Mesodermal cell (in vitro differentiated cells): ENCODE data around the gene FAM221B.

Experiments used
- H3K27ac ChIP-seq: 2 replicates; pipeline ENCODE4 v1.7.0; 2013; ENCODE audit warnings: mild to moderate bottlenecking, low read depth, low read length, moderate library complexity; ENCODE audit not compliant: severe bottlenecking
- H3K36me3 ChIP-seq: 2 replicates; pipeline ENCODE4 v1.7.1; 2013; ENCODE audit warnings: mild to moderate bottlenecking, low read length, moderate library complexity; ENCODE audit not compliant: control insufficient read depth, insufficient read depth
- H3K4me1 ChIP-seq: one replicate; pipeline ENCODE4 v1.7.1; 2013; ENCODE audit warnings: mild to moderate bottlenecking, low read length; ENCODE audit not compliant: insufficient read depth, control insufficient read depth, poor library complexity, severe bottlenecking
- H3K4me3 ChIP-seq: 2 replicates; pipeline ENCODE4 v1.7.0; 2013; ENCODE audit warnings: low read length, control low read depth, mild to moderate bottlenecking; ENCODE audit not compliant: insufficient read depth, poor library complexity, severe bottlenecking; ENCODE audit errors: extremely low read depth
- H3K9me3 ChIP-seq: 2 replicates; pipeline ENCODE4 v1.7.1; 2013; ENCODE audit warnings: mild to moderate bottlenecking, low read length, moderate library complexity; ENCODE audit not compliant: control insufficient read depth
- WGBS, 2 experiments: methylation state at CpG; one replicate each; pipeline ENCODE4 v1.1.5; 2013; ENCODE audit warnings: missing lambda C conversion rate in 2 of 2; ENCODE audit not compliant: insufficient coverage in 2 of 2; 5-methylcytosine and 5-hydroxymethylcytosine counted together

Gene FAM221B

DNA sequence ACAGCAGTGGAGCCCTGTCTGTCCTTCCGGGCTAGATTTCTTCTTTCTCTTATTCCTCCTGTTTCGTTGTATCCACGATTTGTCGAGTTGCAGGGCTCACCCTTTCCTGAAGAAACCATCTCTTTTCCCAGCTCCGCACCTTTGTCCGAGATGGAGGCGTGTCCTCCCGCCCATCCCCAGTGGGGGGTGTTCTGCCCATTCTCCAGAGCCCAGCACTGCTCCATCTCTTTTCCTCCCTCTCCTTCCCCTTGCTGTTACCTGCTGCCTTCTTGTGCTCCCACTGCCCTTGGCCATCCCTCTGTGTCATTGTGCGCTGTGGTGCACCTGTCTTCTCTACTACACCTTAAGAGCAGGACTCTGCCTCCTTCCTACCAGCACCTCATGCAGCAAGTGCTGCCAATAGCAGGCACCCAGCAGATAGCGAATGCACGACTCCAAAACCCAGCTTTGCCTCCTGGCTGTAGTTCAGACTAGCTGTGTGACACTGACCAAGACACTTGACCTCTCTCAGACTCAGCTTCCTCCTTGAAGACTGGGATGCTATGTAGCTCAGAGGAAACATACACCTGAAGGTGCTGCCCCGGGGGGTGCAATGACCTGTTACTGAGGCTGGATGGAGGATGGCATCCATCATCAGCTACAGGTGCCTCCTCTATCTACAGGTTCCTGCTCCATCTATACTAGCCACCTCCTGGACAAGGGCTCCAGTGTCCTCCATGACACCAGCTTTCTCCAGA is 32.8 kb upstream of the FAM221B start:
- no peaks in the 10 kb centered on the region for H3K9me3 ChIP-seq
- H3K4me3 ChIP-seq = no peak overlapping the region
- 67 to 81% methylated on average over 10 to 12 of the region's 12 CpGs for WGBS, 2 experiments
- no peaks in the 10 kb centered on the region for H3K4me1 ChIP-seq
- no peak overlapping the region for H3K27ac ChIP-seq
- H3K36me3 ChIP-seq = no peaks in the 10 kb centered on the region

DNA sequence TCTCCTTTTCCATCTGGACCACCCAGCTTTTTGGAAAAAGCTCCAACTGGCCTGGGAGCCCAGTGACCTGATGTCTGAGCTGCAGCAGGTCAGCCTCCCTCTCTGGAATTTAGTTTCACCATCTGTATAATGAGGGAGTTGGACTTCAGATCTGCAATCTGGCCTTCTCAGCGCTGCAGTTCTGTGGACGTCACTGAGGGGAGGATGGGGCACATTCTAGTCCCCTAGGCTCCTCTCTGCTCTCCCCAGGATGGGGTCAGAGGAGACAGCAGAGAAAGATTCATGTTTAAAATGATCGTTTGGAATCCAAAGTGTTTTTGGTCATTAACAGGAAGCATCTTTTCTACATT is 31.4 kb upstream of the FAM221B start:
- no peaks in the 10 kb centered on the region for H3K4me1 ChIP-seq
- no peaks in the 10 kb centered on the region for H3K9me3 ChIP-seq
- no peaks in the 10 kb centered on the region for H3K36me3 ChIP-seq
- WGBS, 2 experiments = 67 to 85% methylated on average over 2 of the region's 3 CpGs
- no peak overlapping the region for H3K27ac ChIP-seq
- H3K4me3 ChIP-seq = no peak overlapping the region

DNA sequence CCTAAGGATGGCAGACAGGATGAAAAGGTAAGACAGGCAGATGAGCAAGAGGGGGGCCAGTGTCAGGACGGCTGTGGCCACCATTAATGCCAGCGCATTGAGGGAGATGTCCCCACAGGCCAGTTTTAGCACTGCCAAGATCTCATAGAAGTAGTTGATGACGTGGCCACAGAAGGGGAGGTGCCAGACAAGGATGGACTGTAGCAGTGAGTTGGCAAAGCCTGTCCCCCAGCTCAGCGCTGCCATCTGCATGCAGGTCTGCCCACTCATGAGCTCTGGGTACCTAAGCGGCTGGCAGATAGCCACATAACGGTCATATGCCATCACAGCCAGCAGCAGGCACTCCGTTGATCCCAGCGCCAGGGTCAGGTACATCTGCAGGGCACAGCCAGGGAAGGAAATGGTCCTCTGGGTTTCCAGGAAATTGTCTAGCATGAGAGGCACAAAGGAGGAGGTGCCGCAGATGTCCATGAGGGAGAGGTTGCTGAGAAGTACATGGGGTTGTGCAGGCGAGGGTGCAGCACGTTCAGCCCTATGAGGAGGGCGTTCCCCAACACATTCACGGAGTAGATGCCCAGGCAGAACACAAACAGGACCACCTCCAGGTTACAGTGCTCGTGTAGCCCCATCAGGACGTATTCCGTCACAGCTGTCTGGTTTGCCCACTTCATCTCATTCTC is 30.9 kb upstream of the FAM221B start:
- WGBS, 2 experiments = 91 to 92% methylated on average over 14 to 15 of the region's 16 CpGs
- Histone ChIP-seq H3K9me3 (no peaks in the 10 kb centered on the region), H3K4me1 (no peaks in the 10 kb centered on the region), H3K36me3 (no peaks in the 10 kb centered on the region), H3K4me3 (no peak overlapping the region), H3K27ac (no peak overlapping the region)

DNA sequence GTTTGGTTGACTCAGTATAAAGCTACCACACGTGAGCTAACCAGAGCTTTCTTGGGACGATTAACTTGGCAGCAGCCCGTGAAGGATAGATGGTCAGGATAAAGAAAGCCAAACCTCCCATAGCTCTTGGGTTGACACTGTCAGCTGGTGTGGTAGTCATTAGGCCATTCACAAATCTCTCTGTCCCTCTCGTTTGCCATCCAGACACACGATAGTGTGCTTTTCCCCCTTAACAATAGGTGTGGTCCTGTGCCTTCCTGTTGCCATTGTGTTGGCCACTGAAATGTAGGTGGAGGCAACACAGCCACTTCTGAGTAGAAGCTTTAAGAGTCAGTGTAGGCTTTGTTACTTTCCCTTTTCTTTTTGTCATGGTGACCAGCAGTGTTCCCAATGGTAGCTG is 29.9 kb upstream of the FAM221B start:
- 84 to 95% methylated on average over 5 of the region's 5 CpGs for whole genome bisulfite sequencing, 2 experiments
- no peak overlapping the region for H3K27ac ChIP-seq
- no peaks in the 10 kb centered on the region for H3K36me3 ChIP-seq
- no peaks in the 10 kb centered on the region for H3K9me3 ChIP-seq
- no peak overlapping the region for H3K4me3 ChIP-seq
- H3K4me1 ChIP-seq = no peaks in the 10 kb centered on the region

DNA sequence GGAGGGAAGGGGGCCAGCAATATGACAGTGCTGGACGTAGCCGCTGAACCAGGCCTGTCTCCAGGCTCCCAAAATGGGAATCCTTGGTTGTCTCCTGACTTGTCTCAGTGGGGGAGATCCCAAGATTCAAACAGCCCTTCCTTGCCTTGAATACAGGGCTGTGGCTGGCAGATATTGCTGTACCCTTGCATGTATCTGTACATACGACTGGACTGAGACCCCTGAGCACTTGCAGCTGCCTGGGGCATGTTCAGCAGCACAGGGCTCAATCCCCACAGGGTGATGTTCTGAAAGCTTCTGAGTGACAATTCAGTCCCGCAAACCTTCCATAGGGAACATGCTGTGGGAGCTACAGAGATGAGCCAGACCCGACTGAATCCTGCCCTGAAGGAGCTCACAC is 28.4 kb upstream of the FAM221B start:
- Histone ChIP-seq H3K27ac (no peak overlapping the region), H3K36me3 (no peaks in the 10 kb centered on the region), H3K9me3 (no peaks in the 10 kb centered on the region), H3K4me3 (no peak overlapping the region), H3K4me1 (no peaks in the 10 kb centered on the region)
- 79 to 92% methylated on average over 5 of the region's 5 CpGs for WGBS, 2 experiments

DNA sequence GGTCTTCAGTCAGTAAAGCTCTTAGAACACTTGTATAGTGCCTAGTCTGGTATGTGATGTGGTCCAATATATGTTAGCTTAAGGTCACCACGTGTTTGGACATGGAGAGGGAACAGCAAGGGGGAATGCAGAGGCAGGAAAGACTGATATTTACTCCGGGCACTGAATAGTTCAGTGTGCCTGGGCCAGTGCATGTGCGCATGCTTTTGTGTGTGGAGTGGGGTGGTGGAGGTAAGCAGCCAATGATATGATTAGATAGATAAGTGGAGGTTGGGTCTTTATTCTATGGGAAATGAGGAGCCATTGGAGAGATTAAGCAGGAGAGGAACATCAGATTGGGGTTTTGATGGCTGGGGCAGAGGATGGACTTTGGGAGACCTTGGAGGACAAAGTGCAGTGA is 27.7 kb upstream of the FAM221B start:
- Histone ChIP-seq H3K9me3 (no peaks in the 10 kb centered on the region), H3K4me1 (no peaks in the 10 kb centered on the region), H3K27ac (no peak overlapping the region), H3K36me3 (no peaks in the 10 kb centered on the region), H3K4me3 (no peak overlapping the region)
- 79 to 82% methylated on average over 3 of the region's 3 CpGs for WGBS, 2 experiments

DNA sequence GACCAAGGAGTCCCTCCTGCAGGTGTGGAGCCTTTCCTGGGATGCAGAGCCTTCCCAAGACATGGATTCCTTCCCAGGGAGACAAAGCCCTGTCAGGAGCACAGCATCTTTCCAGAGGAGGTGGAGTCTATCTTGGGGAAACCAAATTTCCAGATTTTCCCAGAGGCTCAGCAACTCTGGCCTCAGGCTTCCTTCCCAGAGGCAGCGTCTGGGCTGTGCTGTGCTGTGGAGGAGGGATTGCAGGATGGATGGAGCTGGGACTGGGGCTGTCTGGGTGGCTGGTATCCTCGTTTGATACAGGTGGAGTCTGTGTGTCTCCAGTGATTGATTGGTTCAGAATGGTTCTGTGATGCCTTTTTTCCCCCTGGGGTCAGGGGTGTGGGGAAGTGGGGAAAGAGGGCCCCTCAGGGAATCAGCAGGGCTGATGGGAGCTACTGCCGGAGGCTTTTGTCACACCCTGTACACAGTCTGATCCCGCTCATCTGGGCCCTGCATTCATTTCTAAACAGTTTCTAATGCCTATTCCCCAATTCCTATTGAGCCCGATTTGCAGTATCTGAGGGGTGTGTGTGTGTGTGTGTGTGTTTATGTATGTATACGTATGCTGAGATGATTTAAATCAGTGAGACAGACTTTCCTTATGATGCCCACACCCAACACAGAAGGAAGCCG is 25.7 kb upstream of the FAM221B start:
- Histone ChIP-seq H3K27ac (no peak overlapping the region), H3K4me3 (no peak overlapping the region), H3K36me3 (no peaks in the 10 kb centered on the region), H3K9me3 (no peaks in the 10 kb centered on the region), H3K4me1 (no peaks in the 10 kb centered on the region)
- WGBS, 2 experiments = 88 to 100% methylated on average over 1 to 2 of the region's 7 CpGs

DNA sequence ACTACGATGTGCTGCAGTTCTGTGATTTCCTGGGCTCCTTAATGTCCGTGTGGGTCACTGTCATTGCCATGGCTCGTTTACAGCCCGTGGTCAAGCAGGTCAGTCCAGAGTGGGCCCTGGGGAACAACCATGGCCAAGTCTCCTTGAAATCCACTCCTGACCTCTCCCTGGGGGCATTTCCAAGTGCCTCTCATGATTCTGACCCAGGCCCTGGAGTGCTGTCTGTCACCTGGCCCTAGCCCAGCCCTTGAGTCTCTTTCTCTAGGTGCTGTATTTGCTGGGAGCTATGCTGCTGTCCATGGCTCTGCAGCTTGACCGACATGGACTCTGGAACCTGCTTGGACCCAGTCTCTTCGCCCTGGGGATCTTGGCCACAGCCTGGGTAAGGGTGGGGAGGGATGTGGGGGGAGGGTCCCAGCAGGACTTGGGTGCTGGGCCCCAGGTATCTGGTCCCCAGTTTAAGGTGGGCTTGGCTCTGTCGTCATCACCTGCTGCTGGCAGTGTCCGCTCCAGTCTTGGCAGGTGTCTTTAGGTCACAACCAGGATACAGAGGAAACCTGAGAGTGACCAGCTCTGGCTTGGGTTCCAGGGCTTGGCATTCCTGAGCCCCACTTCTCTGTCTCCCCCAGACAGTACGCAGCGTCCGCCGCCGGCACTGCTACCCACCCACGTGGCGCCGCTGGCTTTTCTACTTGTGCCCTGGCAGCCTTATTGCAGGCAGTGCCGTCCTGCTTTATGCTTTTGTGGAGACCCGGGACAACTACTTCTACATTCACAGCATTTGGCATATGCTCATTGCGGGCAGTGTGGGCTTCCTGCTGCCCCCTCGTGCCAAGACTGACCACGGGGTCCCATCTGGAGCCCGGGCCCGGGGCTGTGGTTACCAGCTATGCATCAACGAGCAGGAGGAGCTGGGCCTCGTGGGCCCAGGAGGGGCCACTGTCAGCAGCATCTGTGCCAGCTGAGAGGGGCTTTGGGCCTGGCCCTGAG is 24.6 kb upstream of the FAM221B start:
- 90 to 93% methylated on average over 15 to 25 of the region's 25 CpGs for WGBS, 2 experiments

DNA sequence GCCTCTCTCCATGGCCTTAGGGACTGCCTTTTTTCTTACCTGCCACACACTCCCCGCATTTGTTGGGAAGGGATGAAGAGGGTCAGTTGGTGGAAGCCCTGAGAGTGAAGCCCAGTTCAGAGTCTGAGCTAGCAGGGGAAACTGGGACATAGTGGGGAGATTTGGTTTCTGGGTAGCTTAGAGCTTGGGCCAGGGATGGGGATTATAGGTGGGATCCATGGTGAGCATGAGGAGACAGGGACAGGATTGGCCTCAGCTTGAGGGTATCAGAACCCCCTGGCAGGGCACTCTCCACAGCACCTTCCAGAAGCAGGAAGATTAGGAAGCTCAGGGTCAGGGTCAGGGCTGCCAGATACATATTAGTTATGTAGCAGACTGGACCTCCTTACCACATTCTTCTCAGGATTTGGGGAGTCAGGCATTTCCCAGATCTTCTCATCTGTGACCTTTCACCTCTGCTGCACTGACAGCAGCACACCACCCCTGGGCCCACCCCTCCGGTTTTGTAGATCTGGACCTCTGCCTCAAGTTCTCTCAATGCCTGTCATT is 23.8 kb upstream of the FAM221B start:
- Histone ChIP-seq H3K4me3 (no peak overlapping the region), H3K9me3 (no peaks in the 10 kb centered on the region), H3K36me3 (no peaks in the 10 kb centered on the region), H3K4me1 (no peaks in the 10 kb centered on the region), H3K27ac (no peak overlapping the region)
- 100% methylated on average over 1 of the region's 2 CpGs for WGBS, 2 experiments

More for the DNA sequence above, 24.6 kb upstream of the FAM221B start:
- Histone ChIP-seq H3K4me1 (no peaks in the 10 kb centered on the region), H3K4me3 (no peak overlapping the region), H3K9me3 (no peaks in the 10 kb centered on the region), H3K36me3 (no peaks in the 10 kb centered on the region), H3K27ac (no peak overlapping the region)
